SJSA1 (cell line): ENCODE measurements around the gene AATK. TPM values are rescaled to one million over a fixed set of nuclear protein-coding genes. Genes with fewer than 3 reads are reported as not detected.

Experiments used
- DNase-seq, 2 experiments: peaks; one replicate each; pipeline ENCODE4 v3.0.0-alpha.2; 2015 to 2020; ENCODE audit warnings: low spot score in 2 of 2, low read depth in 1 of 2
- H3K27ac ChIP-seq: fragments of 250-450 bp; sonication (Bioruptor Pico); 2 replicates; pipeline ENCODE4 v1.5.1; 2020; ENCODE audit warnings: mild to moderate bottlenecking, moderate library complexity
- H3K27me3 ChIP-seq: fragments of 250-450 bp; sonication (Bioruptor Pico); replicated peaks from 2 replicates; pipeline ENCODE4 v1.5.1; 2020; ENCODE audit warnings: mild to moderate bottlenecking, moderate library complexity
- H3K36me3 ChIP-seq: fragments of 250-450 bp; sonication (Bioruptor Pico); 2 replicates; pipeline ENCODE4 v1.5.1; 2020; ENCODE audit warnings: mild to moderate bottlenecking
- H3K4me1 ChIP-seq: fragments of 250-450 bp; sonication (Bioruptor Pico); replicated peaks from 2 replicates; pipeline ENCODE4 v1.6.1; 2021; ENCODE audit warnings: mild to moderate bottlenecking
- H3K4me3 ChIP-seq: fragments of 250-450 bp; sonication (Bioruptor Pico); 2 replicates; pipeline ENCODE4 v1.5.1; 2020; ENCODE audit warnings: mild to moderate bottlenecking
- H3K9me3 ChIP-seq: fragments of 250-450 bp; sonication (Bioruptor Pico); replicated peaks from 2 replicates; pipeline ENCODE4 v1.5.1; 2020; ENCODE audit warnings: mild to moderate bottlenecking
- total RNA-seq: library from RNA; depleted of rRNA; stranded (reverse); fragments of >200 nt; shearing (Covaris generic); gene quantifications from 2 replicates; pipeline ENCODE4 v1.2.3, GENCODE V29; 2014

The AATK gene
- total RNA-seq, 1 experiment from 2014 or later: 0.18 TPM

DNA sequence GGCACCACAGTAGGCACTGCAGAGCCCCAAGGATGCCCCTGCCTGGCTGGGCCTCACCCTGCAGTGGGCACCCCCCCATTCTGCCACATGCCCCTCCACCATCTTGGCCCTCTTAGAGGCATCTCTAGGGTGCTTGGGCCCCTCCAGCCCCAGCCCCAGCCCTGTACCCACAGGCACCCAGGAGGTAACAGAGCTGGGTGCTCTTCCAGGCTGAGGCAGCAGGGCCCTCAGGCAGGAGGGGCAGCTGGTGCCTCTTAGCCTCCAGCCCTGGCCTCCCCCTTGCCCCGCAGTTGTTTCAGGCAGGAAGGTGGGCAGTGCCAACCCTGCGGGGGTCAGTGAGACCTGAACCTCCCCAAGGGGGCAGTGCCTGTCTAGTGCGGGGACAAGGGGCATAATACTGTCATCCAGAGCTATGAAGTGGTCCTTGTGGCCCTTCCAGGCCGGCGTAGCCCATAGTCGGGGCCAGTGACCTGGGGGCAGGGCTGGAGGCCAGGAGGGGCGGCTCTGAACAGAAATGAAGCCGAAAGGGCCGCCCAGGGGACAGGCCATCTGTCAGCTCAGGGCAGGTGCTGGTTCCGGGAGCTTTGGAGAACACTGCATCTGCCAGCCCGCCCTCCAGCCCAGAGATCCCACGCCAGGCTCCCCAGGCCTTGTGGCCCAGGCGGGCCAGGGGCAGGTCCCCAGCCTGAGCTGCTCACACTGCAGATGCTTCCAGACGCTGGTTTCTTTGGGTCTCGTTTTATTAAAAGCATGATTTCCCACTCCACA is 4.9 kb upstream of the AATK start:
- 0 out of 2 replicates have a peak, but pooled peaks cover 6% of the 10 kb centered on the region for H3K4me1 ChIP-seq
- no peak overlapping the region for H3K4me3 ChIP-seq
- DNase-seq: no peak
- peaks cover 29% of the 10 kb centered on the region for H3K27me3 ChIP-seq
- peaks cover 10% of the 10 kb centered on the region for H3K9me3 ChIP-seq
- no peaks in the 10 kb centered on the region for H3K36me3 ChIP-seq
- H3K27ac ChIP-seq: no peak overlapping the region

DNA sequence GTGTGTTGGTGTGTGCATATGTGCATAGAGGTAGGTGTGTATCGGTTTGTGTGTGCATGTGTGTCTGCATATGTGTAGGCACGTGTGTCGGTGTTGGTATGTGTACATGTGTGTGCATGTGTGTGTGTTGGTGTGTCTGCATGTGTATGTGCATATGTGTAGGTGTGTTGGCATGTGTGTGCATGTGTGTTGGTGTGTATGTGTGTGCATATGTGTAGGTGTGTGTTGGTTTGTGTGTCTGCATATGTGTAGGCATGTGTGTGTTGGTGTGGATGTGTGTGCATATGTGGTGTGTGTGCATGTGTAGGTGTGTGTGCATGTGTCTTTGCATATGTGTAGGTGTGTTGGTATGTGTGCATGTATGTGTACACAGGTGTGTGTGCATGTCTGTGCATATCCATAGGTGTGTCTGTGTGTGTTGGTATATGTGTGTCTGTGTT is 3.9 kb upstream of the AATK start:
- Histone ChIP-seq H3K27ac (no peak overlapping the region), H3K4me1 (peaks cover 6% of the 10 kb centered on the region; the same call in 1 of the 2 replicates), H3K4me3 (no peak overlapping the region), H3K36me3 (no peaks in the 10 kb centered on the region), H3K27me3 (peaks cover 33% of the 10 kb centered on the region), H3K9me3 (peaks cover 6% of the 10 kb centered on the region)
- DNase-seq: no peak

DNA sequence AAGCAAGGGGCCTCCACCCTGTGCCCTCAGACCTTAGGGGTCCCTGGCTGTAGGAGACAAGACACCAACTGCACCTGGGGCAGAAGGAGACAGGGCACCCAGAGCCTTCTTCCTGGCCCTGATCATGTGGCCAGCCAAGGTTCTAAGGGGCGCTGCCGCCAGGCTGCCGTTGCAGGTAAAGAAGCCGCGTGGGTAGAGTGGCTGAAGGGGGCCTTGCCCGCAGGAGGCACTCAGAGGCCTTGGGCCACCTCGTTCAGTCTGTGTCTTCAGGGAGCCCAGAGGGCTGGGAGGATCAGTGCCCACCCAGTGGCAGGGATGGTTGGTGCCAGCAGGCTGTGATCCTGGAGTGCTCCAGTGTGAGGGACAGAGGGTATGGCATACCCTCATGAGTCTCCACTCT is 1.6 kb upstream of the AATK start:
- peaks cover 6% of the 10 kb centered on the region; the same call in 1 of the 2 replicates for H3K4me1 ChIP-seq
- no peak overlapping the region for H3K4me3 ChIP-seq
- no peak for DNase-seq
- no peak overlapping the region for H3K27ac ChIP-seq
- peaks cover 55% of the 10 kb centered on the region for H3K27me3 ChIP-seq
- H3K36me3 ChIP-seq: no peaks in the 10 kb centered on the region
- peaks cover 6% of the 10 kb centered on the region for H3K9me3 ChIP-seq

DNA sequence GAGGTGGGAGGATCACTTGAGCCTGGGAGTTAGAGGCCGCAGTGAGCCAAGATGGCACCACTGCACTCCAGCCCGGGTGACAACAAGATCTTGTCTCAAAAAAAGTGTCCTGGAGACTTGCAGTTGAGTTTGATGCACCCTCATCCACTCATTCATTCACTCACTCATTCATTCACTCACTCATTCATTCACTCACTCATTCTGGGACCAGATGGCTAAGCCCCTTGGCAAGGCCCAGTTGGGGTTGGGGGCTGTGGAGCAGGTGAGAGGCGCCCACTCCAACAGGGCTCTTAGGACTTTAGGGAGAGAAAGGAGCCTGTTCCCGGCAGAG is 1.1 kb upstream of the AATK start:
- Histone ChIP-seq H3K27me3 (peaks cover 60% of the 10 kb centered on the region), H3K36me3 (no peaks in the 10 kb centered on the region), H3K9me3 (peaks cover 6% of the 10 kb centered on the region), H3K4me3 (no peak overlapping the region), H3K4me1 (peaks cover 4% of the 10 kb centered on the region; the same call in 1 of the 2 replicates), H3K27ac (no peak overlapping the region)
- DNase-seq: no peak

DNA sequence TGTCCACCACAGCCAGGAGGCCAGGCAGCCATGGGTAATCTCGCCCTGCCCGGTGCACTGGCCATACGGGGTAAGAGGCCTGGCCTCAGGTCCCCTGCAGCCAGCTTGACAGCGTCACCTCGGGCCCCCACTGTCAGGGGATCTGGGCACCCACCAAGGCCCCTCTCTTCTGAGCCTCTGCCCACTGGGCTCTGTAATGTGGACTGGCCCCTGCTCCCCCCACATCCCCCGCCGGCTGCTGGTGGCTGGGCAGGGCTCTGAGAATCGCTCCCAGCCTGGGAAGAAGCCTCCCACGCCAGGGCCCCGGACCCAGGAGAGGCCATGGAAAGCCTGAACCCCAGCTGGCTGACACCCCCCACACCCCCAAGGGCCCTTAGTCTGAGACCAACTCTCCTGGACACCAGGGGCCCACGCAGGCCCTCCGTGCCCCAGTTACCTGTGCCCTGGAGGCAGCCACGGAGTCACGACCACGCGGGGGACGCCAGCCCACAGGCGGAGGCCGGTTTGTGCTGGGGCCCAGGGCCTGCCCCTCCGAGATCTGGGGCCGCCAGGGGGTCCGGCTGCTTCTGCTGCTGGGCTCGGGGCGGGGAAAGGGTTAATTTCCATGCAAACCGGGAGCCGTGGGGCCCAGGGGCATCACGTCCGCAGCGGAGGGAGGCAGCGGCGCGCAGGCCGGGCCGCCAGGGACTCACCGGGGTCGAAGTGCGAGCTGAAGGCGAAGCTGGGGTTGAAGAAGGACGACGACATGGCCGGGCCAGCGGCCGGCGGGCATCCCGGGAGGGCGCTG is 582 bp downstream of the AATK start, which contains the start of gene PVALEF:
Gene PVALEF (plus strand): TSS at position 262 of the 787 bp plus-strand sequence. CDS start 15,720 bp downstream, outside the sequence.
- DNase-seq: no peak
- Histone ChIP-seq H3K9me3 (peaks cover 6% of the 10 kb centered on the region), H3K27ac (no peak within 1 kb of the TSS), H3K4me1 (no peaks in the 10 kb centered on the region; the same call in 1 of the 2 replicates), H3K27me3 (peaks cover 74% of the 10 kb centered on the region), H3K36me3 (no peaks in the 10 kb centered on the region), H3K4me3 (no peak within 1 kb of the TSS)

DNA sequence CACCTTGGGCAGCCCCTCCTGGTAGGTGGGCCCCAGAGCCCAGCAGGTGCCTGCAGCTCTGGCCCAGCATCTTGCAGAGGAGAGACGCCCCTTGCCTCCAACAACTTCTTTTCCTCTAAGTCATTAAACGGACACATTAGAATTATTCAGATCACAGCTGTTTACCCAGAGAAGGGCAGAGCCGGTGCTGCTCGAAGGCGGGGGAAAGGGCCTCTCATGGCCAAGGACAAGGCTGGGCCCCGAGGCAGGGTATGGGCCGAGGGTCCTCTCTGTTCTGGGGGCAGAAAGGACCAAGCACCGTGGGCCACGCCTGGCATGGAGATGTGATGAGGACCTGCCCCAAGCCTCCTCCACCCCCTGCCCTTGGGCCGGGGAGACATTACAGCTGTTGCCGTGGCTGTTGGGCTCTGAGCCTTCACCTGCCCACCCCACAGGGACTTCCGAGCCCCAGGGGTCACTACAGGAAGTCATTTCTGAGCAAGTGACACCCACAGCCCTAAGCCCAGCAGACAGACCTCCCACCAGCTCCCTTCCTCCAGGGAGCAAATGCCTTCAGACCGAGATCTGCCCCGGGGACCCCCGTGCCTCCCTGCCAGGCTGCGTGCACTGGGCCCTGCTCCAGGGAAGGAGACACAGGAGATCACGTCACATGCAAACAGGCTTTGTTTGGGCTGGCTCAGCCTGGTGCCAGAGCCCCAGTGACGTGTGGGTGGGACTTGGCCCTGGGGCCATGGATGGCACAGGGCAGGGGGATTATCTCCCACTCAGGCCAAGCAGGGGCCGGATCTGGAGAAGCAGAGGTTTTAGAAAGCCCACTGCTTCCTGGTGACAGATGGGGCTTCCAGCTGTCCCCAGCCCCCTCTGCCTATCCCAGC is 1.4 kb downstream of the AATK start:
- Histone ChIP-seq H3K4me1 (no peaks in the 10 kb centered on the region; the same call in 1 of the 2 replicates), H3K4me3 (no peak overlapping the region), H3K9me3 (peaks cover 6% of the 10 kb centered on the region), H3K27me3 (peaks cover 78% of the 10 kb centered on the region), H3K27ac (no peak overlapping the region), H3K36me3 (no peaks in the 10 kb centered on the region)
- no peak for DNase-seq

DNA sequence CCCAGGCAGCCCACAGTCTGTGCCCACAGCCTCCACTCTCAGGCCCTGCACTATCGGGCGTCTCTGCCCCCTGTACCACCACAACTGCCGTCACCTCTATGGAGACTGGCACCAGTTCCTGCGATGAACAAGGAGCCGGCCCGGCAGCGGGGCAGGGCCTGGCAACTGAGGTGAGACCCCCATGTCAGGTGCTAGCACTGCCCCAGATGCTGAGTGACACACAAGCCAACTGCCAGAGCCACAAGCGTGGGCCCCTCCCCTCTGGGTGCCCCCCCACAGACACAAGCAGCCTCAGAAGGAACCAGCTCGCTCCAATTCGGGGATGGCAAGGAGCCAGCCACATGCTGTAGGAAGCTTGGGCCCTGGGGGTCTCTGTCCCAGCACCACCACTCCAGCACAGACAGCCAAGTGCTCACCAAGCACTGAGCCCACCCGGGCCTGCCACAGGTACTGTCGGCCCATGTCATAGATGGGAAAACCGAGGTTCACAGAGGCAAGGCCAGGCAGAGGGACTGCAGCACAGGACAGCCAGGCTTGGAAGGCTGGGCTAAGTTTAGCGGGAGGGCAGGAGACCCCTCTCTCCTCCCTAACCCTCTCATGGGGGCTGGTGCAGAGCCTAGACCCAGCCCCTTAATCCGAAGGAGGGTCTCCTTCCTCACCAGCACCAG is 2.2 kb downstream of the AATK start:
- peaks cover 6% of the 10 kb centered on the region for H3K9me3 ChIP-seq
- no peak overlapping the region for H3K4me3 ChIP-seq
- H3K27me3 ChIP-seq: peaks cover 71% of the 10 kb centered on the region
- H3K36me3 ChIP-seq: no peaks in the 10 kb centered on the region
- no peak for DNase-seq
- no peaks in the 10 kb centered on the region; the same call in 1 of the 2 replicates for H3K4me1 ChIP-seq
- H3K27ac ChIP-seq: no peak overlapping the region

DNA sequence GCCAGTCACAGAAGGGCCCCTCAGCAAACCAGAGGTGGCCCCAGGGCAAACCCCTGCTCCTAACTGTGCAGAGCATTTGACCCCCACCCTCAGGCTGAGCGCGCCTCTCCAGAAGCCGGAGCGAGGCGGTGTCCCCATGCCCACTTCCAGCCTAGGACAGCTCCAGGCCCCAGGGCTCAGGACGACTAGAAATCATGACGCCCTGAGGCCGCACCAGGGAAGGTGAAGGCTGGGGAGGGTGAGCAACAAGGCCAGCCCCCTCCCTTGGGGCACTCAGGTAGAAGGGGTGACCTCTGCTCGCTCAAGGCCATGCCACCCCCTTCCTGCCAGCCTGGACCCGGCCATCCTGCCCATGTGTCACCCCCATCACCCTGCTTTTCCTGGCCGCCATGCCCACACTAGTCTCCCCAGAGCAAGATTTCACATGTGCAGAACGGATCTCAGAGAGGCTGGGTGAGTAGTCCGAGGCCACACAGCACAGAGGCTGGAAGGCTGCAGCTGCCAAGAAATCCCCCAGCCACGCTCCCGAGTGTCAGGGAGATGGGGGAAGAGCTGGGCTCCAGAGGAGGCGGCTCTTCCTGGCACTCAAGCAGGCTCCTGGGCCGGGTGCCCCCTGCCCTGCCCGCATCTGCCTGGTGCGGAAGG is 2.8 kb downstream of the AATK start:
- no peak for DNase-seq
- H3K27me3 ChIP-seq: peaks cover 73% of the 10 kb centered on the region
- H3K4me3 ChIP-seq: no peak overlapping the region
- H3K4me1 ChIP-seq: no peaks in the 10 kb centered on the region; the same call in 1 of the 2 replicates
- H3K9me3 ChIP-seq: peaks cover 6% of the 10 kb centered on the region
- H3K36me3 ChIP-seq: no peaks in the 10 kb centered on the region
- no peak overlapping the region for H3K27ac ChIP-seq

DNA sequence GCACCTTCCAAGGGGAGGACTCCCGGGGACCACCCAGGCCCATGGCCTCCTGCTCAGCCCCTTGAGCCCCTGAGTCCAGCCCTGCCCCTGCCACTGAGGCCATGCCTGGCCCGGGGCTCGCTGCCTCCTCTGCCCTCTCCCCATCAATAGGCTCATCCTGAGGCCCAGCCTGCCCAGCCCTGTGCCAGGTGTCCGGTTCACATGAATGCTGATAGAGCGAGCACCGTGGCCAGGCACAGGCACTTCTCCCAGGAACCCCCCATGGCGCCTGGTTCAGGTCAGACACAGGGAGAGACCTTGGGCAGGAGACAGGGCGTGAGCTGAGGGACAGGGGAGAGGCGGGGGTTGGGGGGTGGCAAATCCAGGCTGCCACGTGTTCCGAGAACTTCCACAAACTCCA is 3.5 kb downstream of the AATK start:
- Histone ChIP-seq H3K4me1 (no peaks in the 10 kb centered on the region; the same call in 1 of the 2 replicates), H3K9me3 (peaks cover 6% of the 10 kb centered on the region), H3K27me3 (peaks cover 69% of the 10 kb centered on the region), H3K4me3 (no peak overlapping the region), H3K27ac (no peak overlapping the region), H3K36me3 (no peaks in the 10 kb centered on the region)
- no peak for DNase-seq

DNA sequence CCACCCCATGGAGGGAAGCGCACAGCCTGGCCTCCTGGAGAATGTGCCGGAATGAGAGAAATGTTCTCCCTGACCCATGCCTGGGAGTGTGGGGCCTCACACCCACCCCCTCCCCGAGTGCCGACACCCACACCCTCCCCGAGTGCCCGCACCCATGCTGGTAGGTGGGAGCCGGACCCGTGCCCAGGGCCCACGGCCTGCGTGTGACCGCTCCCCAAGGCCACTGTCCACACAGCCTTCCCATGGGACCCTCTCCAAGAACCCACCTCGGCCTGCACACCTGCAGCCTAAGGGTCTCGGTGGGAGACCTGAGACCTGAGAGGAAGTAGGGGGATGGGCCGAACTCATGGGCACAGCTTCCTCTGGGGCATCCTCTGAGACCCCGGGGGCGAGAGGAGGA is 4.0 kb downstream of the AATK start:
- Histone ChIP-seq H3K36me3 (no peaks in the 10 kb centered on the region), H3K27ac (no peak overlapping the region), H3K4me1 (no peaks in the 10 kb centered on the region; the same call in 1 of the 2 replicates), H3K27me3 (peaks cover 64% of the 10 kb centered on the region), H3K9me3 (peaks cover 4% of the 10 kb centered on the region), H3K4me3 (no peak overlapping the region)
- no peak for DNase-seq

DNA sequence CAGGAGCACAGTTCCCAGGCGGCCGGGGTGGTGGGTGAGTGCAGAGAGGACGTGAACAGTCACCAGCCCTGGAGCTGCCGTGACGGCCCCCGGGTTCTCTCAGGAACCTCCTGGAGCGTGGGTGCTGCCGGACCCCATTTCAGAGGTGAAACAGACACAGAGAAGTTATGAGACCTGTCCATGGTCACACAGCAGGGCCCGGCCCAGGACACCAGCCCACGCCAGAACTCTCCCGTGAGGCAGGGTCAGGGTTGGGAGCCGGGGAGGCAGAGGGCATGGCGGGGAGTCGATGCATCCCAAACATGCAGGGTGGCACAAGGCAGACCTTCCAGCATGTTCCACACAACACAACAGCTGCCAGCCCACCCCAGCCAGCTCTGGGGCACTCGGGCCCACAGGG is 4.5 kb downstream of the AATK start:
- no peaks in the 10 kb centered on the region for H3K36me3 ChIP-seq
- peaks cover 60% of the 10 kb centered on the region for H3K27me3 ChIP-seq
- no peak overlapping the region for H3K27ac ChIP-seq
- no peaks in the 10 kb centered on the region; the same call in 1 of the 2 replicates for H3K9me3 ChIP-seq
- no peak overlapping the region for H3K4me3 ChIP-seq
- no peak for DNase-seq
- H3K4me1 ChIP-seq: no peaks in the 10 kb centered on the region; the same call in 1 of the 2 replicates

DNA sequence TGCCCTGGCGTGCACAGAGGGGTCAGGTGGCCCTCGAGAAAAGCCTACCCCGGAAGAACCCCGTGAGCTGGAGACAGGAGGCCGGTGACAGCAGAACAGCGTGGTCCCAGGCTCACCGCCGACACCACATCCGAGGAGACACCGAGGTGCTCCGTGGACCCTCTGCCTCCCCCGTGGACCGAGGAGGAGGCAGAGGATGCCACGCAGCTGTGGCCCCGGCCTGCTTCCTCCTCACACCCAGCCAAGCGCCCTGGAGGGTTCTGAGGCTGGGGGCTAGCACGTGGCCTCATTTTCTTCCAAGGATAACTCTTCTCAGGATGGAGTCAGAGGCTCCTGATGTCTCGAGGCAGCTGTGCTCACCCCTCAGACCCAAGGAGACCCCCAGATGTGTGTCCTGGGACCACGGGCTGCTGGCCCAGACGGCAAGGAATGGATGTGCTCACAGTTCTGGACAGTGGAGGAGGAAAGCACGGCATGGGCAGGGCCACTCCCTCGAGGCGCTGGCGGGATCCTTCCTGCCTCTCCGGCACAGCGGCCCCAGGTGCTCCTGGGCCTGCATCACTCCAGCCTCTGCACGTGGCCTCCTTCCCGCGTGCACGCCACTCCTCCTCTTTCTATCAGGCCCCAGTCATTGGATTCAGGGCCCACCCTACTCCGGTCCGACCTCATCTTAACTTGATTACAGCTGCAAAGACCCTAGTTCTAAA is 5.1 kb downstream of the AATK start:
- Histone ChIP-seq H3K4me3 (no peak overlapping the region), H3K27me3 (peaks cover 58% of the 10 kb centered on the region), H3K4me1 (no peaks in the 10 kb centered on the region; the same call in 1 of the 2 replicates), H3K9me3 (no peaks in the 10 kb centered on the region), H3K36me3 (no peaks in the 10 kb centered on the region), H3K27ac (no peak overlapping the region)
- no peak for DNase-seq
